GM18526 (cell line): ENCODE measurements around the gene TMEM125.

Experiments
- POLR2A ChIP-seq: IDR thresholded peaks from 3 replicates; pipeline ENCODE4 v1.6.1; 2011; ENCODE audit not compliant: insufficient read length; ENCODE audit errors: extremely low read depth

The TMEM125 gene

GRCh38 chr1:43238085-43238484, 31.7 kb upstream of the TMEM125 start:
- TF ChIP-seq POLR2A = no peak

- TF ChIP-seq POLR2A = no peak
Measured at GRCh38 chr1:43238991-43239469, 30.8 kb upstream of the TMEM125 start.

- TF ChIP-seq POLR2A = no peak
Measured at GRCh38 chr1:43239484-43239883, 30.3 kb upstream of the TMEM125 start.

GRCh38 chr1:43241413-43241836, 28.4 kb upstream of the TMEM125 start:
- TF ChIP-seq POLR2A = no peak

- no peak for TF ChIP-seq POLR2A
Measured at GRCh38 chr1:43243299-43243698, 26.5 kb upstream of the TMEM125 start.

GRCh38 chr1:43246466-43247213, 23.1 kb upstream of the TMEM125 start:
- no peak for TF ChIP-seq POLR2A

- no peak for TF ChIP-seq POLR2A
Measured at GRCh38 chr1:43247256-43247921, 22.4 kb upstream of the TMEM125 start.

- TF ChIP-seq POLR2A = no peak
Measured at GRCh38 chr1:43250351-43250761, 19.4 kb upstream of the TMEM125 start.

- no peak for TF ChIP-seq POLR2A
Measured at GRCh38 chr1:43251024-43251423, 18.8 kb upstream of the TMEM125 start.

GRCh38 chr1:43252225-43252624, 17.6 kb upstream of the TMEM125 start:
- no peak for TF ChIP-seq POLR2A

- no peak for TF ChIP-seq POLR2A
Measured at GRCh38 chr1:43253173-43253572, 16.6 kb upstream of the TMEM125 start.

GRCh38 chr1:43253876-43254275, 15.9 kb upstream of the TMEM125 start:
- no peak for TF ChIP-seq POLR2A

- TF ChIP-seq POLR2A = no peak
Measured at GRCh38 chr1:43255438-43256210, 14.2 kb upstream of the TMEM125 start.

GRCh38 chr1:43256675-43257570, 12.9 kb upstream of the TMEM125 start:
- no peak for TF ChIP-seq POLR2A

- no peak for TF ChIP-seq POLR2A
Measured at GRCh38 chr1:43258370-43258769, 11.4 kb upstream of the TMEM125 start.
